GM12865 (cell line): ENCODE measurements around the gene NPPC.
A peak's percentile ranks its signal among the peaks of the same experiment; 100 is the strongest.
"Not testable (repeated sequence)": the region's sequence is repeated elsewhere in the genome, so short reads cannot be mapped to it uniquely, and the experiment has no call there.

ENCODE experiments used
- DNase-seq: peaks from one replicate; pipeline ENCODE4 v3.0.0; 2010; ENCODE audit warnings: low read depth
- H3K4me3 ChIP-seq: 2 replicates; pipeline ENCODE4 v1.5.1; 2011; ENCODE audit warnings: mild to moderate bottlenecking, low read depth, low read length, control low read depth
- TF ChIP-seq, protein P1 (sequence below): IDR thresholded peaks from 2 replicates; pipeline ENCODE4 v1.5.1; 2011; ENCODE audit warnings: low read length, control low read depth, low read depth, inconsistent platforms; ENCODE audit not compliant: insufficient read depth; ENCODE audit errors: missing control alignments

The NPPC gene

DNA sequence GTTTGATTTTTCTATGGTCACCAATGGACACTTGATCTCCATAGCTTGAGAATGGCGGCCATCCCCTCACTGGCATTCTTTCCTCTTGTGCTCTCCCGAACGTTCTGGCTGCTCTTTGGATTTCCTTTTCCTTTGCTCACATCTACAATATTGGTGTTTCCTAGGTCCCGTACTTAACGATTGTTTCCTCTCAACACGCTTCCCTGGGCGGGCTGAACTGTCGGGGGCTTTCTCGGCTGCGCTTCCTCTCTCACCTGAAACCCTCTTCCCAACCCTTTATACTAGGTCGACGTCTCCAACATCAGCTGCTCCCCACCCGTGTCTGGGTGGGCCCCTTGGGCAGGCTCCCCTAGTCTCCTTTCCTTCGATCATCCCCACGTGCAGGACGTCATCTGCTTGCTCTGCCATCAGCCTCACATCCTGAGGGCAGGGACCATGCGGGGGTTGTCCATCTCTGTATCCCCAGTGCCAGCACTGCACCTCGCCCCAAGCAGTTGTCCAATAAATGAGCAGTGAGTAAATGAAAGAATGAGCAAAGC, 34.7 kb upstream of the NPPC start:
- no peak for DNase-seq
- TF ChIP-seq, protein P1, sequence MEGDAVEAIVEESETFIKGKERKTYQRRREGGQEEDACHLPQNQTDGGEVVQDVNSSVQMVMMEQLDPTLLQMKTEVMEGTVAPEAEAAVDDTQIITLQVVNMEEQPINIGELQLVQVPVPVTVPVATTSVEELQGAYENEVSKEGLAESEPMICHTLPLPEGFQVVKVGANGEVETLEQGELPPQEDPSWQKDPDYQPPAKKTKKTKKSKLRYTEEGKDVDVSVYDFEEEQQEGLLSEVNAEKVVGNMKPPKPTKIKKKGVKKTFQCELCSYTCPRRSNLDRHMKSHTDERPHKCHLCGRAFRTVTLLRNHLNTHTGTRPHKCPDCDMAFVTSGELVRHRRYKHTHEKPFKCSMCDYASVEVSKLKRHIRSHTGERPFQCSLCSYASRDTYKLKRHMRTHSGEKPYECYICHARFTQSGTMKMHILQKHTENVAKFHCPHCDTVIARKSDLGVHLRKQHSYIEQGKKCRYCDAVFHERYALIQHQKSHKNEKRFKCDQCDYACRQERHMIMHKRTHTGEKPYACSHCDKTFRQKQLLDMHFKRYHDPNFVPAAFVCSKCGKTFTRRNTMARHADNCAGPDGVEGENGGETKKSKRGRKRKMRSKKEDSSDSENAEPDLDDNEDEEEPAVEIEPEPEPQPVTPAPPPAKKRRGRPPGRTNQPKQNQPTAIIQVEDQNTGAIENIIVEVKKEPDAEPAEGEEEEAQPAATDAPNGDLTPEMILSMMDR, result no peak
- peak overlapping the region; percentile 92 for H3K4me3 ChIP-seq

DNA sequence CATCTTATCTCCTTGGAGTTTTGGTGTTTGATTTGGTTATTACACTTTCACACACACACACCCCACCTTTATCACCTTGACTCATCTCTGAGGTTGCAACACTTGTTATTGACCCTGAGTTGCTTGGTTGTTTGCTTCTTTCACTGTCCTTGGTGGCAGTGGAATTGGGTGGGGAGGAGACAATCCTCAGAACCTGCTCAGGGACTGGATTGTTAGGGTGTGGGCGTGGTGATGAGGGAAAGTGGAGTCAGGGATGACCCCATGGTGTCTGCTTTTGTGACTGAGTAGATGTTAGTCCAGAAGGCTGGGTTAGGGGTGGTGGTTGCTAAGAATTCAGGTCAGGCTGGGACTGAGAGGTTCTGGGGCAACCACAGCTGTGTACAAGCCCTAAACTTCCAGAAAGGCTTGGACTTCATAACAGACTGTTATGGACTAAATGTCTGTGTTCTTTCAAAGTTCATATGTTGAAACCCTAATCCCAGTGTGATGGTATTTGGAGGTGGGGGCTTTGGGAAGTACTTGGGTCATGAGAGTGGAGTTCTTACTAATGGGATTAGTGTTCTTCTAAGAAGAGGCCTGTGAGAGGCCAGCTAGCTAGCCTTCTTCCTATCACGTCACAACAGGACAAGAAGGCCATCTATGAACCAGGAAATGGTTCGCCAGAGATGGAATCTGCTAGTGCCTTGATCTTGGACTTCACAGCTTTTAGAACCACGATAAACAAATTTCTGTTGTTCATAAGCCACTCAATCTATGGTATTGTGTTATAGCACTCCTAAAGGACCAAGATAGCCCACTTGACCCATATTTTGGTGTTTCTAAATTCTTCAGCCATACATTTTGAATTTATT, 31.9 kb upstream of the NPPC start:
- TF ChIP-seq, protein P1, result no peak
- DNase-seq, result no peak
- no peak overlapping the region for H3K4me3 ChIP-seq

DNA sequence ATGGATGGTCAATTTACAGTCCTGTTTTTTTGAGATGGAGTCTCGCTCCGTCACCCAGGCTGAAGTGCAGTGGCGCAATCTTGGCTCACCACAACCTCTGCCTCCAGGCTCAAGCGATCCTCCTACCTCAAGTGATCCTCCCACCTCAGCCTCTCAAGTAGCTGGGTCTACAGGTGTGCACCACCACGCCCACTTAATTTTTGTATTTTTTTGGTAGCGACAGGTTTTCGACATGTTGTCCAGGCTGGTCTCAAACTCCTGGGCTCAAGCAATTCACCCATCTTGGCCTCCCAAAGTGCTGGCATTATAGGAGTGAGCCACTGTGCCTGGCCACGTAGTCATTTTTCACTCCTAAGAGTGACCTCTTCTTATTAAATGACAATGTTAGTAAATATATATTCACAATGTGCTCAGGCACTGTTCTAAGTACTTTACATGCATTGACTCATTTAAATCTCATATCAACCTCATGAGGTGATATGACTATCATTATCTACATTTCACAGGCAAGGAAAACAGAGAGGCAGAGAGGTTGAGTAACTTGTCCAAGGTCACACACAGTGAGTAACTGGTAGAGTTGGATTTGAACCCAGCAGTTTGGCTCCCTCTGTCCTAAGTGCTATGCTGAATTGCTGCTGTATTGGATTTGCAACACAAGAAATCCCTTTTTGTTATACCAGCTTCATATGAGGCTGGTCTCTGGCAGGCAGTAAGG, 29.7 kb upstream of the NPPC start:
- no peak overlapping the region for H3K4me3 ChIP-seq
- TF ChIP-seq, protein P1, result no peak
- no peak for DNase-seq

DNA sequence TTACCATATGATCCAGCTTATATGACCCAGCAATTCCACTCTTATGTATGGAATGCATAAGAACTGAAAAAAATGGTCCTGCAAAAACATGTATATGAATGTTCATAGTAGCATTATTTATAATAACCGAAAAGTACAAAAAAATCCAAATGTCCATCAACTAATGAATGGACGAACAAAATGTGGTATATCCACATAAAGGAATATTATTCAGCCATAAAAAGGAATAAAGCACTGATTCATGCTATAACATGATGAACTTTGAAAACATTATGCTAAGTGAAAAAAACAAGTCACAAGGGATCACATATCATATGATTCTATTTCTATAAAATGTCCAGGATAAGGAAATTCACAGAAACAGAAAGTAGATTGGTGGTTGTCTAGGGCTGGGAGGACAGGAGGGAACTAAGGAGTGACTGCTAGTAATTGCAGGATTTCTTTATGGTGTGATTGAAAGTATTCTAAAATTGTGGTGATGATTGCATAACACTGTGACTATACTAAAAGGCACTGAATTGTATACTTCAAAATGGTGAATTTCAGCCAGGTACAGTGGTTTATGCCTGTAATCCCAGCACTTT, 25.3 kb upstream of the NPPC start:
- TF ChIP-seq, protein P1, result no peak
- no peak for DNase-seq
- no peak overlapping the region for H3K4me3 ChIP-seq

DNA sequence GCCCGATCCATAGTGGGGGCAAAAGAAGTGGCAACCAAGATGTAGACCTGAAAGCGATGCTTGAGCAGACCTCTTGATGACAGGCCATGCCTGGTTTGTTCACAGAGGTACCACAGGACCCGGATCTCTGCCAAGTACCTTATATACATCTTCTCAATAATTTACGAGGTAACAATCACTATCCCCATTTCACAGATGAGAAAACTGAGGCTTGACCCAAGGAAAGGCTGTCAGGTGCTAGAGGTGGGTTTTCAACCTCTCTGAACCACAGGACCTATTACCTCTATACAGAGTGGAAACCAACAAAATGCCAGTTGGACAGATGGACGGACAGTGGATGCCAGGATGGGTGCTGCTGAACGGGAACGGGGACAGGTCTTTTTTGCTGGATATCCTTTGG, 21.5 kb upstream of the NPPC start:
- DNase-seq, result no peak
- TF ChIP-seq, protein P1, result no peak
- H3K4me3 ChIP-seq, result no peak overlapping the region

DNA sequence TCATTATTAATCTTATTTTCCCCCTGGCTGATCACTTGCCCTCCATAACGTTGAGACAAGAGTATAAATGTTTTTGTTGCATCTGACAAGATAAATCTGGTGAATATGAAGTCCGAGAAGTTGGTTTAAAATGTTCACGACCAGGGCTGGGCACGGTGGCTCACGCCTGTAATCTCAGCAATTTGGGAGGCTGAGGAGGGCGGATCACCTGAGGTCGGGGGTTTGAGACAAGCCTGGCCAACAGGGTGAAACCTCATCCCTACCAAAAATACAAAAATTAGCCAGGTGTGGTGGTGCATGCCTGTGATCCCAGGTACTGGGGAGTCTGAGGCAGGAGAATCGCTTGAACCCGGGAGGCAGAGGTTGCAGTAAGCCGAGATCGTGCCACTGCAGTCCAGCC, 20.9 kb upstream of the NPPC start:
- DNase-seq, H3K4me3 ChIP-seq: not testable (repeated sequence)

DNA sequence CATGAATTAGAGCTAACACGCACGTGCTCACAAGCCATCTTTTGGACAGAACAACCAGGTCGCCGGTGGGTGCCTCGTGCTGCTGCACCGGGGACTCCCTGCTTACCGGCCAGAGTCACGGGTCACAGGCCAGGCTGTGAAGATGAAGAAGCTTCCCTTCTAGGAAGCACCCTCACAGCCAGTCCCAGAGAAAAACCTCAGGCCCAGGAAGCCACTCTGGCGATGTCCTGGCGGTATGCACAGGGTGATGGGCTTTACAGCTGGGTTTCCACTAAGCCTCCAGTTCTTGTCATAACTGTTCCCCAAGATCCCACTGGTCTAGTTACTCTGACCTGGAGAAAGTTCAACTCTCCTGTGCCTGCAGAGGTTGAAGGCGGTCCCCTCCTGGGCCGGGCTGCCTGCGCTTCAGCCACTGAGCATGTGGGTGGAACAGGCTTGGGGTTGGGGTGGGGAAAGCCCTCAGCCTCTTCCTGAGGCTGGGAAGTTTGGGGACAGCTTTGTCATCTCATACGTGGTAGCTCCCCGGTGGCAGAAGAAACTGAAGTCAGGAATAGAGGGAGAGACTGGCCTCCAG, 20.1 kb upstream of the NPPC start:
- no peak for DNase-seq
- H3K4me3 ChIP-seq, result no peak overlapping the region
- TF ChIP-seq, protein P1, result no peak
